ENCODE results near the gene GLS2.

GRCh38 chr12:56457817-56458216 lies 30.1 kb downstream of the GLS2 start:
- TF ChIP-seq CTCF (IDR thresholded peaks at IDR 0.05), result no peak
- TF ChIP-seq EZH2 (IDR thresholded peaks at IDR 0.05), result no peak

Measured in neural progenitor cell (in vitro differentiated cells).